Spleen (tissue), 11 donors: ENCODE measurements around the gene RELCH. TPM values are rescaled to one million over a fixed set of nuclear protein-coding genes. Genes with fewer than 3 reads are reported as not detected.

Experiments used
- DNase-seq: peaks from one replicate; pipeline ENCODE4 v3.0.0-alpha.2; 2020
- H3K27ac ChIP-seq, 8 donors: fragments of 200-600 bp; sonication (generic) in 7 of 8; 1 replicate in 4 of 8; 2 replicates in 4 of 8; pipeline versions ENCODE4 v1.5.0 to v1.8.0; 2016 to 2021; ENCODE audit warnings: inconsistent platforms in 4 of 8, mild to moderate bottlenecking in 4 of 8, moderate library complexity in 1 of 8
- H3K27me3 ChIP-seq, 7 donors: fragments of 200-600 bp; sonication (generic) in 6 of 7; replicated peaks in 1 of 7; 1 replicate in 4 of 7; 2 replicates in 3 of 7; pipeline versions ENCODE4 v1.5.0 to v1.8.0; 2016 to 2021; ENCODE audit warnings: inconsistent platforms in 3 of 7, mild to moderate bottlenecking in 1 of 7
- H3K36me3 ChIP-seq, 6 donors: fragments of 200-600 bp; sonication (generic) in 5 of 6; 1 replicate in 4 of 6; 2 replicates in 2 of 6; pipeline versions ENCODE4 v1.5.0 to v1.8.0; 2016 to 2021; ENCODE audit warnings: inconsistent platforms in 2 of 6
- H3K4me1 ChIP-seq, 6 donors: fragments of 200-600 bp; sonication (generic) in 5 of 6; 1 replicate in 3 of 6; 2 replicates in 3 of 6; pipeline versions ENCODE4 v1.5.0 to v1.8.0; 2016 to 2021; ENCODE audit warnings: inconsistent platforms in 3 of 6
- H3K4me3 ChIP-seq, 8 donors: fragments of 200-600 bp; sonication (generic) in 7 of 8; 1 replicate in 4 of 8; 2 replicates in 4 of 8; pipeline versions ENCODE4 v1.5.0 to v1.8.0; 2016 to 2021; ENCODE audit warnings: inconsistent platforms in 4 of 8, mild to moderate bottlenecking in 4 of 8, moderate library complexity in 2 of 8
- H3K9me3 ChIP-seq, 8 donors: fragments of 200-600 bp; sonication (generic) in 7 of 8; 1 replicate in 4 of 8; 2 replicates in 4 of 8; pipeline versions ENCODE4 v1.5.0 to v1.8.0; 2016 to 2021; ENCODE audit warnings: inconsistent platforms in 4 of 8
- CTCF ChIP-seq, 11 experiments: fragments of 200-600 bp in 7 of 11; fragments of 450-650 bp in 4 of 11; sonication (generic) in 4 of 11; IDR thresholded peaks in 8 of 11; conservative IDR thresholded peaks in 3 of 11; 1 replicate in 7 of 11; 2 replicates in 4 of 11; pipeline versions ENCODE4 v1.4.0 to v1.8.0; 2016 to 2021; ENCODE audit warnings: antibody characterized with exemption in 11 of 11, inconsistent platforms in 4 of 11, mild to moderate bottlenecking in 1 of 11
- POLR2A ChIP-seq, 3 donors: fragments of 450-650 bp; IDR thresholded peaks; one replicate each; pipeline ENCODE4 v1.5.1; 2017; ENCODE audit warnings: antibody characterized with exemption in 3 of 3, mild to moderate bottlenecking in 1 of 3
- POLR2AphosphoS5 ChIP-seq, 3 donors: sonication (generic); formaldehyde crosslinking; IDR thresholded peaks; one replicate each; pipeline ENCODE4 v1.5.1; 2017; ENCODE audit warnings: antibody characterized with exemption in 3 of 3
- WGBS, 5 donors: extraction: QIAGEN DNeasy Blood & Tissue Kit in 3 of 5; methylation state at CpG; one replicate each; pipeline versions ENCODE4 v1.1.5 to v1.1.7; 2013 to 2018; 5-methylcytosine and 5-hydroxymethylcytosine counted together
- intact Hi-C: fragments of 100-400 bp; cut with DNase I; formaldehyde crosslinking; loops from one replicate; pipeline ENCODE4 v1.15.0; 2023; ENCODE audit warnings: low total_unique reads
- polyA plus RNA-seq, 3 donors: library from polyadenylated mRNA; stranded (reverse); fragments of 200-250 nt; gene quantifications; one replicate each; pipeline ENCODE4 v1.2.1, GENCODE V29; 2013
- total RNA-seq, 7 donors: library from RNA; depleted of rRNA in 3 of 7; stranded (reverse); fragments of >200 nt in 3 of 7; fragmentation: NEBNext Ultra II Directional in 4 of 7; extraction: Animal tissue kit (Norgen Biotek cat#: 25700) in 4 of 7; gene quantifications; one replicate each; pipeline versions ENCODE4 v1.1.0 to v1.2.1, GENCODE V29; 2016 to 2021
- donor health status: healthy with polysubstance abuse.
- donor health status: DM: no; HTN: no; CAD: no; lungs with moderate emphysema.
- donor health status: DM: no; HTN: no; CAD: no.
- donor health status: Bipolar disorder and iron deficiency.
- donor health status: healthy.
- donor health status: DM: no; HTN: no; CAD: no.
- donor health status: DM: yes; HTN: yes; CAD: no.

RELCH gene
- total and polyA plus RNA-seq, 10 donors = 11.8 to 75.1 (median 49.3) TPM

- no peak for TF ChIP-seq POLR2AphosphoS5 (IDR thresholded peaks at IDR 0.05)
- TF ChIP-seq CTCF (IDR thresholded peaks at IDR 0.05 in 8 of 11, conservative IDR thresholded peaks at IDR 0.05 in 3 of 11) = no peak
- no peak for TF ChIP-seq POLR2A (IDR thresholded peaks at IDR 0.05)
- peak overlapping the region in 1 of 8 donors; percentile 36 for H3K27ac ChIP-seq
- intact Hi-C loops = no loop called here
- peaks cover 0 to 26% (median 12%) of the 10 kb centered on the region in 6 donors for H3K4me1 ChIP-seq
- peaks cover 0 to 95% (median 29%) of the 10 kb centered on the region in 6 donors for H3K36me3 ChIP-seq
- DNase-seq = no peak
- no peak overlapping the region for H3K4me3 ChIP-seq
- no peaks in the 10 kb centered on the region for H3K9me3 ChIP-seq
- 39 to 48% (median 47%) methylated on average over 2 of the region's 2 CpGs for WGBS, 5 donors
- no peaks in the 10 kb centered on the region for H3K27me3 ChIP-seq
These were observed 101.6 kb downstream of the RELCH start for GRCh38 chr18:62288665-62289008.

- no peaks in the 10 kb centered on the region for H3K27me3 ChIP-seq
- no peak overlapping the region for H3K27ac ChIP-seq
- H3K9me3 ChIP-seq = no peaks in the 10 kb centered on the region
- whole genome bisulfite sequencing, 5 donors = 82 to 85% (median 84%) methylated on average over 2 of the region's 2 CpGs
- no peak overlapping the region for H3K4me3 ChIP-seq
- TF ChIP-seq POLR2AphosphoS5 (IDR thresholded peaks at IDR 0.05) (no peak), CTCF (IDR thresholded peaks at IDR 0.05 in 8 of 11, conservative IDR thresholded peaks at IDR 0.05 in 3 of 11) (no peak), POLR2A (IDR thresholded peaks at IDR 0.05) (no peak)
- intact Hi-C loops = no loop called here
- DNase-seq = no peak
- H3K4me1 ChIP-seq = peaks cover 0 to 26% (median 12%) of the 10 kb centered on the region in 6 donors
- peaks cover 0 to 95% (median 33%) of the 10 kb centered on the region in 6 donors for H3K36me3 ChIP-seq
These were observed 102.0 kb downstream of the RELCH start for GRCh38 chr18:62289047-62289446.

- H3K9me3 ChIP-seq = no peaks in the 10 kb centered on the region
- H3K36me3 ChIP-seq = peaks cover 0 to 83% (median 29%) of the 10 kb centered on the region in 6 donors
- DNase-seq = no peak
- H3K4me1 ChIP-seq = peaks cover 0 to 15% (median 2%) of the 10 kb centered on the region in 6 donors
- TF ChIP-seq POLR2AphosphoS5 (IDR thresholded peaks at IDR 0.05) (no peak), POLR2A (IDR thresholded peaks at IDR 0.05) (no peak), CTCF (IDR thresholded peaks at IDR 0.05 in 8 of 11, conservative IDR thresholded peaks at IDR 0.05 in 3 of 11) (no peak)
- H3K27ac ChIP-seq = no peak overlapping the region
- intact Hi-C loops = no loop called here
- no peak overlapping the region for H3K4me3 ChIP-seq
- H3K27me3 ChIP-seq = no peaks in the 10 kb centered on the region
These were observed 107.0 kb downstream of the RELCH start for GRCh38 chr18:62294073-62294472.

- no peak for DNase-seq
- H3K4me3 ChIP-seq = no peak overlapping the region
- no peaks in the 10 kb centered on the region for H3K27me3 ChIP-seq
- no peak overlapping the region for H3K27ac ChIP-seq
- intact Hi-C loops = no loop called here
- TF ChIP-seq CTCF (IDR thresholded peaks at IDR 0.05 in 8 of 11, conservative IDR thresholded peaks at IDR 0.05 in 3 of 11) = no peak
- 77 to 94% (median 92%) methylated on average over 3 of the region's 3 CpGs for WGBS, 5 donors
- H3K9me3 ChIP-seq = no peaks in the 10 kb centered on the region
- peaks cover 3 to 85% (median 43%) of the 10 kb centered on the region in 6 donors for H3K36me3 ChIP-seq
- H3K4me1 ChIP-seq = peaks cover 0 to 6% (median 0%) of the 10 kb centered on the region in 6 donors
These were observed 113.4 kb downstream of the RELCH start for GRCh38 chr18:62300359-62300963.
